Vagina (tissue), 2 donors: ENCODE measurements around the gene PPP1R13B. TPM values are rescaled to one million over a fixed set of nuclear protein-coding genes. Genes with fewer than 3 reads are reported as not detected.

Source experiments
- DNase-seq, 2 donors: peaks; one replicate each; pipeline ENCODE4 v3.0.0-alpha.2; 2017; ENCODE audit errors: extremely low spot score in 2 of 2
- H3K27ac ChIP-seq: fragments of 200-600 bp; sonication (generic); one replicate; pipeline ENCODE4 v1.5.1; 2019
- H3K27me3 ChIP-seq: fragments of 200-600 bp; sonication (generic); one replicate; pipeline ENCODE4 v1.5.1; 2019
- H3K36me3 ChIP-seq, 2 donors: fragments of 200-600 bp; sonication (generic); one replicate each; pipeline ENCODE4 v1.5.1; 2017 to 2019
- H3K4me1 ChIP-seq: fragments of 200-600 bp; sonication (generic); one replicate; pipeline ENCODE4 v1.5.1; 2019
- H3K4me3 ChIP-seq, 2 donors: fragments of 200-600 bp; sonication (generic); 1 replicate in 1 of 2; 2 replicates in 1 of 2; pipeline ENCODE4 v1.5.1; 2016 to 2019
- H3K9me3 ChIP-seq: fragments of 200-600 bp; sonication (generic); one replicate; pipeline ENCODE4 v1.5.1; 2019
- POLR2A ChIP-seq, 2 donors: fragments of 450-650 bp; IDR thresholded peaks; one replicate each; pipeline ENCODE4 v1.6.1; 2017; ENCODE audit warnings: antibody characterized with exemption in 2 of 2, mild to moderate bottlenecking in 2 of 2, moderate library complexity in 2 of 2
- POLR2AphosphoS5 ChIP-seq, 2 donors: sonication (generic); formaldehyde crosslinking; IDR thresholded peaks; one replicate each; pipeline ENCODE4 v1.9.0; 2017; ENCODE audit warnings: antibody characterized with exemption in 2 of 2, mild to moderate bottlenecking in 2 of 2, low read depth in 1 of 2; ENCODE audit not compliant: insufficient read depth in 1 of 2
- intact Hi-C: fragments of 100-400 bp; cut with DNase I; formaldehyde crosslinking; loops from one replicate; pipeline ENCODE4 v1.15.1; 2023
- total RNA-seq: library from RNA; depleted of rRNA; stranded (reverse); fragments of >200 nt; gene quantifications from one replicate; pipeline ENCODE4 v1.2.3, GENCODE V29; 2016
- TF ChIP-seq, protein P1 (sequence below), 3 experiments: fragments of 450-650 bp in 2 of 3; fragments of 200-600 bp in 1 of 3; sonication (generic) in 1 of 3; IDR thresholded peaks; one replicate each; pipeline ENCODE4 v1.5.1; 2017 to 2019; ENCODE audit warnings: antibody characterized with exemption in 3 of 3, mild to moderate bottlenecking in 2 of 3, moderate library complexity in 2 of 3

The PPP1R13B gene
- total RNA-seq, 1 donor from 2014 or later: 34.1 TPM

DNA sequence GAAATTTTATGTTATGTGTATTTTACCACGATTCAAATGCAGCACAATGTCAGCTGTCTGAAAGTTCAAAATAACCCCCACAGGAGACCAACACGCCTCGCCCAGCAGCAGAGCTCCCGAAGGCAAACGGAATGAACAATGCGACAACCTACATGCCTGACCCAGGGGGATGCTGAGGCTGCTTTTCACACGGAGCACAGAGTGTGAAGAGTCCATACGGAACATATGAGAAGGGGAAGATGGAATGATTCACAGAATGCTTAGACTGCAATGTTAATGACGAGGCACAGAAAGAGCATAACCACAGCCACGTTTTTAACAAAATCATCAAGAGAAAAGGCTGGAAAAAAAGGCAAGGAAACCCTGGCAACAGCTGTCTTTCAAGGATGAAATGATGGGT lies 109.2 kb downstream of the PPP1R13B start:
- Histone ChIP-seq H3K27me3 (no peaks in the 10 kb centered on the region), H3K27ac (no peak overlapping the region), H3K36me3 (peaks cover 0 to 11% of the 10 kb centered on the region in 2 donors), H3K4me3 (no peak overlapping the region), H3K9me3 (no peaks in the 10 kb centered on the region), H3K4me1 (peaks cover 40% of the 10 kb centered on the region)
- no peak for DNase-seq
- no peak for TF ChIP-seq POLR2AphosphoS5 (IDR thresholded peaks at IDR 0.05; ENCODE audit: insufficient read depth in 1 of 2, low read depth in 1 of 2)
- TF ChIP-seq, protein P1, sequence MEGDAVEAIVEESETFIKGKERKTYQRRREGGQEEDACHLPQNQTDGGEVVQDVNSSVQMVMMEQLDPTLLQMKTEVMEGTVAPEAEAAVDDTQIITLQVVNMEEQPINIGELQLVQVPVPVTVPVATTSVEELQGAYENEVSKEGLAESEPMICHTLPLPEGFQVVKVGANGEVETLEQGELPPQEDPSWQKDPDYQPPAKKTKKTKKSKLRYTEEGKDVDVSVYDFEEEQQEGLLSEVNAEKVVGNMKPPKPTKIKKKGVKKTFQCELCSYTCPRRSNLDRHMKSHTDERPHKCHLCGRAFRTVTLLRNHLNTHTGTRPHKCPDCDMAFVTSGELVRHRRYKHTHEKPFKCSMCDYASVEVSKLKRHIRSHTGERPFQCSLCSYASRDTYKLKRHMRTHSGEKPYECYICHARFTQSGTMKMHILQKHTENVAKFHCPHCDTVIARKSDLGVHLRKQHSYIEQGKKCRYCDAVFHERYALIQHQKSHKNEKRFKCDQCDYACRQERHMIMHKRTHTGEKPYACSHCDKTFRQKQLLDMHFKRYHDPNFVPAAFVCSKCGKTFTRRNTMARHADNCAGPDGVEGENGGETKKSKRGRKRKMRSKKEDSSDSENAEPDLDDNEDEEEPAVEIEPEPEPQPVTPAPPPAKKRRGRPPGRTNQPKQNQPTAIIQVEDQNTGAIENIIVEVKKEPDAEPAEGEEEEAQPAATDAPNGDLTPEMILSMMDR (IDR thresholded peaks at IDR 0.05): no peak
- TF ChIP-seq POLR2A (IDR thresholded peaks at IDR 0.05): no peak
- intact Hi-C loops: no loop called here

DNA sequence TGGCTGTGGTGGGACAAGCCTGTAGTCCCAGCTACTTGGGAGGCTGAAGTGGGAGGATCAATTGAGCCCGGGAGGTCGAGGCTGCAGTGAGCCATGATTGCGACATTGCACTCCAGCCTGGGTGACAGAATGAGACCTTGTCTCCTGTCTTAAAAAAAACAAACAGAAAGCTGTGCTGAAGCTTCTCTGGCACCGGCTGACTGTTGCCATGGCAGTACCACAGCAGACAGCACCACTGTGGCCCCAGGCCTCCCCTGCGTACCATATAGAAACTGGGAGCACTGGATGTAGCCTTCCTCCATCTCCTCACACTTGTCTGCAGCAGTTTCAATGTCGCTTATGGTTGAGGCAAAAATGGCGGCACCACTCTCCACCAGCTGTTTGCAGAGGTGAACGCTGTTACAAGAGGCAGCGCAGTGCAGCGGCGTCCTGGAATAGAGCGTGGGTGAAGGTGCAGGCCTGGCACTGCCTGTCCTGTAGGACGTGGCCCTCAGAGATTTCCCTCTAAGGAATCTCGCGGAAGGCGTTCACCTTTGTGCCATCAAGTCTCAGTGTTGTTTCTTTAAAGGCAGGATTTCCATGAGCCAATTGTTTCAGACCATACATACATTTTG lies 109.8 kb downstream of the PPP1R13B start:
- intact Hi-C loops: no loop called here
- no peak for DNase-seq
- Histone ChIP-seq H3K9me3 (no peaks in the 10 kb centered on the region), H3K4me1 (peaks cover 46% of the 10 kb centered on the region), H3K27ac (peak overlapping the region; percentile 73), H3K4me3 (no peak overlapping the region), H3K36me3 (peaks cover 0 to 11% of the 10 kb centered on the region in 2 donors), H3K27me3 (no peaks in the 10 kb centered on the region)
- TF ChIP-seq POLR2AphosphoS5 (IDR thresholded peaks at IDR 0.05; ENCODE audit: insufficient read depth in 1 of 2, low read depth in 1 of 2) (no peak), POLR2A (IDR thresholded peaks at IDR 0.05) (no peak)
- TF ChIP-seq, protein P1 (IDR thresholded peaks at IDR 0.05): no peak

DNA sequence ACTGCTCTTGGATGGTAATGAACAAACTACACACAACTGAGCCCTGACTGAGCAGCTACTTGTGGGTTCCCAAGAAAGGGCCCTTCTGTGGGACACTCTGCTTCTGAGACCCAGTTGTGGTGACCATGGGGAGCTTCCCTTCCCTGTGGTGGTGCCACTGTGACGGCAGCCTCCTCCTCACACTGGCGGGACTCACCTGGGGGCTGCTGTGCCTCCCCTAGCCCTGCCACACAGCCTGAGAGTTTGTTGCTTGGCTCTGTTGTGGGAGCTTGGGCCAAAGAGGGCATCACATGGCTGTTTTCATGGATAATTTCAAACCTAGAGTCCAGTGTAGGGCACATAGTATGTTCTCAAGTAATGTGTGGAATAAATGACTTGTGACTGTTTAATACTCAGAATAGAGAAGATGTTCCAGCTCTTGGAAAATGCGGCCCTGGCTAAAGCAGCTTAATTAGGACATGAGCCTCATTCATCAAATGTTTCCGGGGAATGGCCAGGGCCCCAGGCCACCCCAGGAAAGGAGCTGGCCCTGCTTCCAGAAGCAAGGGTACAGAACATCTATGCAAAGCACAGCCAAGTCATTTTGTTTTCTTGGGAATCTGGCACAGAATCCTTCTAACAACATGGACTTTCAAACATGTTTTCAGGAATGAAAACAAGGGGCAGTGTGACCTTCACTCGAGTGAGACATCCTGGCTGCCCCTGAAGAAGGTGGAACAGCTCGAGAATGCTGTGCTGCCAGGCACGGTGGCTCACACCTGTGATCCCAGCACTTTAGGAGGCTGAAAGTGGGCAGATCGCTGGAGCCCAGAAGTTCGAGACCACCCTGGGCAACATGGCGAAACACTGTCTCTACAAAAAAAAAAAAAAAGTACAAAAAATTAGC lies 110.6 kb downstream of the PPP1R13B start:
- intact Hi-C loops: no loop called here
- TF ChIP-seq POLR2AphosphoS5 (IDR thresholded peaks at IDR 0.05; ENCODE audit: insufficient read depth in 1 of 2, low read depth in 1 of 2): peak in 1 of 2 donors; percentile 71
- TF ChIP-seq, protein P1 (IDR thresholded peaks at IDR 0.05): no peak
- no peaks in the 10 kb centered on the region for H3K9me3 ChIP-seq
- H3K4me1 ChIP-seq: peaks cover 52% of the 10 kb centered on the region
- H3K36me3 ChIP-seq: peaks cover 0 to 15% of the 10 kb centered on the region in 2 donors
- DNase-seq: no peak
- no peak overlapping the region for H3K4me3 ChIP-seq
- H3K27me3 ChIP-seq: no peaks in the 10 kb centered on the region
- peak overlapping the region; percentile 73 for H3K27ac ChIP-seq

DNA sequence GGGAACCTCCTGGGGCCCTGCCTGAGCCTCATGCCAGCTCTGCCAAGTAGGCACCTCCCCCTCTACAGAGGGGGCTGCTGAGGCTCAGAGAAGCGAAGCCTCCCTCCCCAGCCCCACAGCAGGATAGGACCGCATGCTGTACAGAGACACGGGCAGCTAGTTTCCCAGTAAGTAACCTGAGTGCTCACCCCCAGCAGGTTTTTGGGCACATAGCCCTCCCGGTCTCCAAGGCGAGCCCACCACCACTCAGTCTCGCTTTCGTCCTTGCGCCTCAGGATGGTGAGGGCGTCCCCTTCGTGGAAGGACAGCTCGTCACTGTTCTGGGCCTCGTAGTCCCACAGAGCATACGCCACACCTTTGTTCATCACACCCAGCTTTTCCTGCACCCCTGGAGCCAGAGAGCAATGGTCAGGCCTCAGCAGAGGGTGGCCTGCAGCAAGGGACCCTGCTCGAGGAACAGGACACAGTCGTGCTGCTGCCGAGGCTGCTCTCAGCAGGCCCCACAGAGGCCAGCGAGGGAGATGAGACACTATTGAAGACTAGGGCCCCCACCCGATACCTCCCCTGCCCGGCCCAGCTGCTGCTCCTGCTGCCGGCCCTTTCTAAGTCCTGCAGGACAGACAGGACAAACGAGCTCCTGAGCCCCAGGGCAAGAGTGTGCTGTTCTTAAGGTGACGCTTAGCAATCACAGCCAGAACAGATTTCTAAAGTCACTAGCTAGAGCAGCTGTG lies 111.4 kb downstream of the PPP1R13B start:
- DNase-seq: no peak
- Histone ChIP-seq H3K27ac (peak overlapping the region; percentile 73), H3K9me3 (no peaks in the 10 kb centered on the region), H3K4me1 (peaks cover 52% of the 10 kb centered on the region), H3K36me3 (peaks cover 0 to 22% of the 10 kb centered on the region in 2 donors), H3K27me3 (no peaks in the 10 kb centered on the region), H3K4me3 (no peak overlapping the region)
- intact Hi-C loops: no loop called here
- TF ChIP-seq POLR2AphosphoS5 (IDR thresholded peaks at IDR 0.05; ENCODE audit: insufficient read depth in 1 of 2, low read depth in 1 of 2): no peak
- TF ChIP-seq, protein P1 (IDR thresholded peaks at IDR 0.05): no peak
- TF ChIP-seq POLR2A (IDR thresholded peaks at IDR 0.05): no peak
